CD8-positive, alpha-beta memory T cell (primary cell): ENCODE data around the gene HS3ST3A1. TPM values are rescaled to one million over a fixed set of nuclear protein-coding genes. Genes with fewer than 3 reads are reported as not detected.

ENCODE experiments used
- CTCF ChIA-PET: fragments of 350-600 bp; sonication (Branson Sonifier 250); formaldehyde crosslinking; loops from one replicate; lab custom pipeline; 2021; ENCODE audit warnings: antibody characterized with exemption; lab: Charles Lee
- POLR2A ChIA-PET: fragments of 350-600 bp; sonication (Branson Sonifier 250); formaldehyde crosslinking; loops from one replicate; lab custom pipeline; 2021; ENCODE audit warnings: antibody characterized with exemption; lab: Charles Lee
- DNase-seq, 5 donors: peaks; one replicate each; pipeline versions ENCODE4 v3.0.0 to v3.0.0-alpha.2; 2020 to 2022; ENCODE audit warnings: mixed read lengths in 1 of 5
- H3K27ac ChIP-seq: one replicate; pipeline ENCODE4 v1.7.0; 2013; ENCODE audit warnings: low read depth, mild to moderate bottlenecking, low read length, moderate library complexity
- H3K27me3 ChIP-seq: 2 replicates; pipeline ENCODE4 v1.7.0; 2013; ENCODE audit warnings: low read length, mild to moderate bottlenecking; ENCODE audit not compliant: insufficient read depth, poor library complexity, severe bottlenecking
- H3K36me3 ChIP-seq: 2 replicates; pipeline ENCODE4 v1.7.0; 2013; ENCODE audit warnings: mild to moderate bottlenecking, low read length, moderate library complexity; ENCODE audit not compliant: insufficient read depth
- H3K4me1 ChIP-seq: 2 replicates; pipeline ENCODE4 v1.7.0; 2013; ENCODE audit warnings: mild to moderate bottlenecking, low read length, moderate library complexity; ENCODE audit not compliant: insufficient read depth
- H3K4me3 ChIP-seq: 2 replicates; pipeline ENCODE4 v1.7.0; 2013; ENCODE audit warnings: mild to moderate bottlenecking, low read length
- H3K9me3 ChIP-seq: 2 replicates; pipeline ENCODE4 v1.7.0; 2013; ENCODE audit warnings: mild to moderate bottlenecking, low read length
- H3K27ac Mint-ChIP-seq, 8 donors: one replicate each; pipeline ENCODE4 v1.8.0; 2020 to 2021; ENCODE audit warnings: mixed read lengths in 8 of 8, mild to moderate bottlenecking in 6 of 8, inconsistent platforms in 3 of 8, moderate library complexity in 3 of 8
- H3K27me3 Mint-ChIP-seq, 2 donors: one replicate each; pipeline ENCODE4 v1.8.0; 2020 to 2021; ENCODE audit warnings: mixed read lengths in 2 of 2, mild to moderate bottlenecking in 1 of 2, moderate library complexity in 1 of 2
- H3K36me3 Mint-ChIP-seq, 3 donors: one replicate each; pipeline ENCODE4 v1.8.0; 2020 to 2021; ENCODE audit warnings: mixed read lengths in 3 of 3, inconsistent platforms in 1 of 3, mild to moderate bottlenecking in 1 of 3
- H3K4me1 Mint-ChIP-seq, 3 donors: one replicate each; pipeline ENCODE4 v1.8.0; 2020 to 2021; ENCODE audit warnings: mixed read lengths in 3 of 3, inconsistent platforms in 1 of 3, mild to moderate bottlenecking in 1 of 3
- H3K4me3 Mint-ChIP-seq, 7 donors: one replicate each; pipeline ENCODE4 v1.8.0; 2020 to 2021; ENCODE audit warnings: mixed read lengths in 7 of 7, mild to moderate bottlenecking in 6 of 7, moderate library complexity in 4 of 7, inconsistent platforms in 2 of 7
- H3K9me3 Mint-ChIP-seq, 5 donors: one replicate each; pipeline ENCODE4 v1.8.0; 2020 to 2022; ENCODE audit warnings: mixed read lengths in 5 of 5, mild to moderate bottlenecking in 3 of 5, moderate library complexity in 2 of 5, inconsistent platforms in 1 of 5
- polyA plus RNA-seq: library from polyadenylated mRNA; unstranded; fragments of 300-500 nt; fragmentation: Illumina TruSeq; gene quantifications from one replicate; pipeline ENCODE4 v1.2.3, GENCODE V29; 2021
- total RNA-seq, 2 experiments: library from RNA; stranded (reverse); gene quantifications; one replicate each; pipeline ENCODE4 v1.2.3, GENCODE V29; 2021

HS3ST3A1 gene
- total and polyA plus RNA-seq, 3 experiments from 2014 or later, result 2.5 TPM; not detected in 2

DNA sequence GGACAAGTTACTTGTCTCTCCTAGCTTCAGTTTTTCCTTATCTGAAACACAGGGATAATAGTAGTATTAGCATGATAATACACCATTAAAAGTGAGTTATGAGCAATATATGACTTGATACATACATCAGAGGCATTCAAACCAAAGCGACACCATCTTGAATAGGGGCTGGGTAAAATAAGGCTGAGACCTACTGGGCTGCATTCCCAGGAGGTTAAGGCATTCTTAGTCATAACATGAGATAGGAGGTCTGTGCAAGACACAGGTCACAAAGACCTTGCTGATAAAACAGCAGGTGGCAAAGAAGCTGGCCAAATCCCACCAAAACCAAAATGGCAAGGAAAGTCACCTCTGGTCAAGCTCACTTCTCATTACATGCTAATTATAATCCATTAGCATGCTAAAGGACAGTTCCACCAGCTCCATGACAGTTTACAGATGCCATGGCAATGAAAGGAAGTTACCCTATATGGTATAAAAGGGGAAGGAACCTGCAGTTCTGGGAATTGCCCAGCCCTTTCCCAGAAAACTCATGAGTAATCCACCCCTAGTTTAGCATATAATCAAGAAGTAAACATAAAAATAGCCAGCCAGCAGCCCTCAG is 37.2 kb upstream of the HS3ST3A1 start:
- no peaks in the 10 kb centered on the region for H3K27me3 ChIP-seq
- H3K36me3 Mint-ChIP-seq, result no peaks in the 10 kb centered on the region
- POLR2A ChIA-PET, result no interaction called here
- CTCF ChIA-PET, result no interaction called here
- H3K27ac ChIP-seq, result peak overlapping the region; percentile 9
- no peaks in the 10 kb centered on the region for H3K36me3 ChIP-seq
- no peaks in the 10 kb centered on the region for H3K4me1 Mint-ChIP-seq
- DNase-seq, result no peak
- no peak overlapping the region for H3K27ac Mint-ChIP-seq
- H3K4me3 Mint-ChIP-seq, result no peak overlapping the region
- H3K27me3 Mint-ChIP-seq, result peaks cover 1 to 11% of the 10 kb centered on the region in 2 donors
- no peaks in the 10 kb centered on the region for H3K9me3 ChIP-seq
- no peaks in the 10 kb centered on the region for H3K9me3 Mint-ChIP-seq
- H3K4me1 ChIP-seq, result no peaks in the 10 kb centered on the region
- no peak overlapping the region for H3K4me3 ChIP-seq

DNA sequence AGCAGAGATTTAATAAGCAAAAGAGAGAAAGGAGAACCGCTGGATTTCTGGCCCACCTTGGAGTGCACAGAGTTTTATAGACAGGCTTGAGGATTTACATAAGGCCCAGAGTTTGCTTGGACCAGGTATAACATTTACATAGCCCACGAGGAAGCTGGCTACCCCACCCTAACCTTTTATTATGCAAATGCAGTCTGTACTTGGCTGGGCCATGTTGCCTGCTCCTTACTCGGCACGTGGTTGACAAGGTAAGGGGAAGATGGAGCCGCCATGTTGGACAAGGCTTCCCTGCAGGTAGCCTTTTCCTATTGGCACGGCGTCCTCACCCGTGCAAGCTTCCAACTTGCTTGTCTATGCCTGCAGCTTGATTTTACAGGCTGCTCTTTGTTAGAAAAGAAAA is 35.2 kb upstream of the HS3ST3A1 start:
- Histone ChIP-seq H3K27ac (no peak overlapping the region), H3K27me3 (no peaks in the 10 kb centered on the region), H3K4me1 (no peaks in the 10 kb centered on the region), H3K4me3 (no peak overlapping the region), H3K9me3 (no peaks in the 10 kb centered on the region), H3K36me3 (no peaks in the 10 kb centered on the region)
- no peak for DNase-seq
- no peak overlapping the region for H3K4me3 Mint-ChIP-seq
- ChIA-PET CTCF (no interaction called here), POLR2A (no interaction called here)
- no peaks in the 10 kb centered on the region for H3K4me1 Mint-ChIP-seq
- peaks cover 10 to 13% of the 10 kb centered on the region in 2 donors for H3K27me3 Mint-ChIP-seq
- no peaks in the 10 kb centered on the region for H3K36me3 Mint-ChIP-seq
- H3K9me3 Mint-ChIP-seq, result no peaks in the 10 kb centered on the region
- no peak overlapping the region for H3K27ac Mint-ChIP-seq

- no peak for DNase-seq
- Mint-ChIP-seq H3K27ac (no peak overlapping the region), H3K27me3 (peaks cover 10 to 18% of the 10 kb centered on the region in 2 donors), H3K36me3 (no peaks in the 10 kb centered on the region), H3K9me3 (no peaks in the 10 kb centered on the region), H3K4me3 (no peak overlapping the region), H3K4me1 (no peaks in the 10 kb centered on the region)
- H3K27me3 ChIP-seq, result no peaks in the 10 kb centered on the region
- ChIA-PET CTCF (no interaction called here), POLR2A (no interaction called here)
- no peaks in the 10 kb centered on the region for H3K4me1 ChIP-seq
- no peak overlapping the region for H3K27ac ChIP-seq
- H3K9me3 ChIP-seq, result no peaks in the 10 kb centered on the region
- no peaks in the 10 kb centered on the region for H3K36me3 ChIP-seq
- no peak overlapping the region for H3K4me3 ChIP-seq
These were observed 34.2 kb upstream of the HS3ST3A1 start for GRCh38 chr17:13635951-13636350.

DNA sequence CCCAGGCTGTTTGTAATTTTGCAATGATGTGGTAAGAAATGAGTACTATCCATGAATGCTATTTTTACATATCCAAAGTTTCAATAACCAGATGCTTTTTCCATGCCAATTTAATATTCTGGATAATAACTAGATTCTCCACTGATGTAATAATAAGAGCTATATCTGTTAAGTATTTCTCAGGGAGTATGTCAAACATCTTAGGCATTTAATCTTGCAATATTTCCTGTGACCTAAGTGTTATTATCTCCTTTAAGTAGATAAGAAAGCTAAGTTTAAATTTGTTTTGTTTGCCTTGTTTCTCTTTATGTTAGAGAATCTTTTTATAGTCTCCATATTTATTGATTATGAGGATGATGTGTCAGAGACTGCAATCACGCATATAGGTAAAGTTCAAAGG is 32.3 kb upstream of the HS3ST3A1 start:
- H3K9me3 ChIP-seq, result no peaks in the 10 kb centered on the region
- no peak overlapping the region for H3K4me3 ChIP-seq
- ChIA-PET POLR2A (no interaction called here), CTCF (no interaction called here)
- Mint-ChIP-seq H3K27ac (no peak overlapping the region), H3K36me3 (no peaks in the 10 kb centered on the region), H3K9me3 (no peaks in the 10 kb centered on the region), H3K27me3 (peaks cover 10 to 18% of the 10 kb centered on the region in 2 donors), H3K4me1 (no peaks in the 10 kb centered on the region), H3K4me3 (no peak overlapping the region)
- no peaks in the 10 kb centered on the region for H3K36me3 ChIP-seq
- DNase-seq, result no peak
- no peak overlapping the region for H3K27ac ChIP-seq
- H3K27me3 ChIP-seq, result no peaks in the 10 kb centered on the region
- H3K4me1 ChIP-seq, result no peaks in the 10 kb centered on the region

DNA sequence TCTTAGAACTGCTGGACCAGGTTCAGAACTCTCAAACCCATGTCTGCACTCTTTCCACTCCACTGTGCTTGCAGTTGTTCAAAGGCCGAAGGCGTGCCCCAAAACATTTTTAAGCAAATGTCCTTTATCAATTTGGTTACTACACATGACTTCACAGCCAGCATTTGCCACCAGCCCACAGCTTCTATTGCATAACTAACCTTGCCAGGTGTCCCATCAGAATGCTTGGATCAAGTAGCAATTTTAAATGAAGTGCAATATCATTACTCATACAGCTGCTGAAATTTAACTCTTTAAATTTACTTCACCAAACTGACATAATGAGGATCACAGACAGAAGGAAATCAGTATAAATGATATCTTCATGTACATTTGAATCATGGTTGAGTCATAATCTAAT is 29.8 kb upstream of the HS3ST3A1 start:
- Histone ChIP-seq H3K4me1 (no peaks in the 10 kb centered on the region), H3K9me3 (no peaks in the 10 kb centered on the region), H3K36me3 (no peaks in the 10 kb centered on the region), H3K4me3 (no peak overlapping the region), H3K27ac (no peak overlapping the region), H3K27me3 (no peaks in the 10 kb centered on the region)
- H3K9me3 Mint-ChIP-seq, result no peaks in the 10 kb centered on the region
- peak overlapping the region in 1 of 8 donors; percentile 56 for H3K27ac Mint-ChIP-seq
- H3K4me1 Mint-ChIP-seq, result no peaks in the 10 kb centered on the region
- no peaks in the 10 kb centered on the region for H3K36me3 Mint-ChIP-seq
- H3K27me3 Mint-ChIP-seq, result peaks cover 12 to 26% of the 10 kb centered on the region in 2 donors
- ChIA-PET CTCF (no interaction called here), POLR2A (no interaction called here)
- H3K4me3 Mint-ChIP-seq, result no peak overlapping the region
- no peak for DNase-seq

DNA sequence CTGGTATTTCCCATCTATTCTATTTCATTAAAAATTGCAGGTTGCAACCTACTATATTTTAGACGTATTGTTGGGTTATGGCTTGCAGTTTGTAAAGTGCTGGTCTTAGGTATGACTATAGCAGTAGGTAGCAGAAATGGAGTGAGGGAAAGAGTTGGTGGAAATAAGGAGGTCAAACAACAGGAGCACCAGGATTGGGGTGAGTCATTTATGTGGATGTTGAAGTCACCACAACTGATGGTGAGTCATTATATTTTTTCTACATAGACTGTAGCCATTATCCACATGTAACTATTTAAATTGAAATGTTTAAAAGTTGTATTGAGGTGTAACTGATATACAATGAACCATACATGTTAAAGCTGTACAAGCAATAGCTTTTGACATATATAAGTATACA is 25.0 kb upstream of the HS3ST3A1 start:
- no peak for DNase-seq
- Mint-ChIP-seq H3K27ac (no peak overlapping the region), H3K36me3 (no peaks in the 10 kb centered on the region), H3K4me3 (no peak overlapping the region), H3K27me3 (peaks cover 8 to 35% of the 10 kb centered on the region in 2 donors), H3K9me3 (peaks cover 0 to 3% (median 0%) of the 10 kb centered on the region in 5 donors), H3K4me1 (no peaks in the 10 kb centered on the region)
- H3K4me1 ChIP-seq, result no peaks in the 10 kb centered on the region
- no peaks in the 10 kb centered on the region for H3K36me3 ChIP-seq
- ChIA-PET POLR2A (no interaction called here), CTCF (no interaction called here)
- H3K27me3 ChIP-seq, result no peaks in the 10 kb centered on the region
- H3K27ac ChIP-seq, result no peak overlapping the region
- no peak overlapping the region for H3K4me3 ChIP-seq
- H3K9me3 ChIP-seq, result no peaks in the 10 kb centered on the region

DNA sequence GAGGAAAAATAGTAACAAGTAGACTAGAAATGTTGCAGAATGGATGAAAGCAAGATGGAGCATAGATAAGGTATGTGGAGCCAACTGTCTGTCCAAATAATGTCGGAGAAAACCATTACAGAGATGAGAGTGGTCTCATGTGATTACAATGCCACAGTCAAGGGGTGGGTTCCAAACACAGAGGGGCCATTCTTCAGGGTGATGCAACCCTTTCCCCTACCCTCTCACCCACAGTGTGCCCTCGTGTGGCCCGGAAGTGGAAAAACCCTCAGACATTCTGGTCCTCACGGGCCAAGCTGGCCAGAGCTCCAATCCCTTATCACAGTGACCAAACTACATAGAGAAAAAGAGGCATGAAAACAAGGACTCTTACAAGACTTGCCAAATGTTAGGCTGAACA is 17.7 kb upstream of the HS3ST3A1 start:
- H3K4me1 ChIP-seq, result no peaks in the 10 kb centered on the region
- CTCF ChIA-PET, result no interaction called here
- H3K36me3 ChIP-seq, result no peaks in the 10 kb centered on the region

DNA sequence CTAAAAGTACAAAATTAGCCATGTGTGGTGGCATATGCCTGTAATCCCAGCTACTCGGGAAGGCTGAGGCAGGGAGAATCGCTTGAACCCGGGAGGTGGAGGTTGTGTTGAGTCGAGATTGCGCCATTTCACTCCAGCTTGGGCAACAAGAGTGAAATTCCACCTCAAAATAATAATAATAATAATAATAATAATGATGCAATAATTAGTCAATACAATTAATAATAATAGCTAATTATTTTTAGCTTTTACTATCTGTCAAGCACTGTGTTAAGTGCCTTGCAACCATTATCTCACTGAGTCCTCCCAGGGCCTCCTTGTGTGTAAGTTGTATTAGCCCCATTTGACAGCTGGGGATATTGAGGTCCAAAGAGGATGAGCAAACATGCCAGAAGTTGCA is 14.3 kb upstream of the HS3ST3A1 start:
- no peaks in the 10 kb centered on the region for H3K4me1 Mint-ChIP-seq
- ChIA-PET POLR2A (no interaction called here), CTCF (no interaction called here)
- Histone ChIP-seq H3K9me3 (no peaks in the 10 kb centered on the region), H3K36me3 (no peaks in the 10 kb centered on the region), H3K27ac (no peak overlapping the region), H3K4me1 (no peaks in the 10 kb centered on the region), H3K27me3 (no peaks in the 10 kb centered on the region), H3K4me3 (no peak overlapping the region)
- H3K36me3 Mint-ChIP-seq, result peaks cover 0 to 8% (median 2%) of the 10 kb centered on the region in 3 donors
- peaks cover 4 to 20% of the 10 kb centered on the region in 2 donors for H3K27me3 Mint-ChIP-seq
- H3K4me3 Mint-ChIP-seq, result no peak overlapping the region
- no peak for DNase-seq
- peaks cover 0 to 13% (median 4%) of the 10 kb centered on the region in 5 donors for H3K9me3 Mint-ChIP-seq
- H3K27ac Mint-ChIP-seq, result no peak overlapping the region

More for the DNA sequence above, 17.7 kb upstream of the HS3ST3A1 start:
- Mint-ChIP-seq H3K4me1 (no peaks in the 10 kb centered on the region), H3K9me3 (peaks cover 0 to 5% (median 0%) of the 10 kb centered on the region in 5 donors), H3K4me3 (no peak overlapping the region), H3K27me3 (peaks cover 7 to 23% of the 10 kb centered on the region in 2 donors), H3K27ac (no peak overlapping the region), H3K36me3 (no peaks in the 10 kb centered on the region)
- Histone ChIP-seq H3K4me3 (no peak overlapping the region), H3K27ac (no peak overlapping the region), H3K27me3 (no peaks in the 10 kb centered on the region), H3K9me3 (no peaks in the 10 kb centered on the region)
- POLR2A ChIA-PET, result no interaction called here
- no peak for DNase-seq
